ENCODE results near the gene SCAF8. TPM values are rescaled to one million over a fixed set of nuclear protein-coding genes. Genes with fewer than 3 reads are reported as not detected.

SCAF8 gene
- total and polyA plus RNA-seq, 7 donors: 9.0 to 46.3 (median 37.1) TPM

DNA sequence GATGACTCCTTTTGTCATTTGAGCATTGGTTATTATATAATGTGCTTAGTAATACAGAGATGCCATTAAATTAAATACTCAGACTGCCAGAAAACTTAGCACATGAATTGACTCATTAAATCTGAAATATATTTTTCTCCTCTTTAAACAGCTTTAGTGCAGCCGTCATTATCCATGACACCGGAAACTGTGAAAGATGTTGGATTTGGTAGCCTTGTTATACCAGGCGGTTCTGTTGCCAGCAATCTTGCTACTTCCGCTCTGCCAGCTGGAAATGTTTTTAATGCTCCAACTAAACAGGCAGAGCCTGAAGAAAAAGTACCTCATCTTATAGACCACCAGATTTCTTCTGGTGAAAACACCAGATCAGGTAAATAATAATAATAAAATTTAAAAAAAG is 97.6 kb downstream of the SCAF8 start:
- Histone ChIP-seq H3K27me3 (no peaks in the 10 kb centered on the region), H3K4me1 (peaks cover 0 to 16% (median 4%) of the 10 kb centered on the region in 4 donors), H3K4me3 (no peak overlapping the region), H3K27ac (no peak overlapping the region), H3K36me3 (peaks cover 0 to 77% (median 23%) of the 10 kb centered on the region in 4 donors), H3K9me3 (no peaks in the 10 kb centered on the region)
- TF ChIP-seq, protein P1, sequence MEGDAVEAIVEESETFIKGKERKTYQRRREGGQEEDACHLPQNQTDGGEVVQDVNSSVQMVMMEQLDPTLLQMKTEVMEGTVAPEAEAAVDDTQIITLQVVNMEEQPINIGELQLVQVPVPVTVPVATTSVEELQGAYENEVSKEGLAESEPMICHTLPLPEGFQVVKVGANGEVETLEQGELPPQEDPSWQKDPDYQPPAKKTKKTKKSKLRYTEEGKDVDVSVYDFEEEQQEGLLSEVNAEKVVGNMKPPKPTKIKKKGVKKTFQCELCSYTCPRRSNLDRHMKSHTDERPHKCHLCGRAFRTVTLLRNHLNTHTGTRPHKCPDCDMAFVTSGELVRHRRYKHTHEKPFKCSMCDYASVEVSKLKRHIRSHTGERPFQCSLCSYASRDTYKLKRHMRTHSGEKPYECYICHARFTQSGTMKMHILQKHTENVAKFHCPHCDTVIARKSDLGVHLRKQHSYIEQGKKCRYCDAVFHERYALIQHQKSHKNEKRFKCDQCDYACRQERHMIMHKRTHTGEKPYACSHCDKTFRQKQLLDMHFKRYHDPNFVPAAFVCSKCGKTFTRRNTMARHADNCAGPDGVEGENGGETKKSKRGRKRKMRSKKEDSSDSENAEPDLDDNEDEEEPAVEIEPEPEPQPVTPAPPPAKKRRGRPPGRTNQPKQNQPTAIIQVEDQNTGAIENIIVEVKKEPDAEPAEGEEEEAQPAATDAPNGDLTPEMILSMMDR (IDR thresholded peaks at IDR 0.05): no peak
- TF ChIP-seq POLR2A (IDR thresholded peaks at IDR 0.05) (no peak), POLR2AphosphoS5 (IDR thresholded peaks at IDR 0.05) (no peak), EP300 (IDR thresholded peaks at IDR 0.05) (no peak)
- no peak for DNase-seq
- intact Hi-C loops (cut with DNase I): no loop called here
- 92 to 97% methylated on average over 4 of the region's 4 CpGs for WGBS, 2 donors

DNA sequence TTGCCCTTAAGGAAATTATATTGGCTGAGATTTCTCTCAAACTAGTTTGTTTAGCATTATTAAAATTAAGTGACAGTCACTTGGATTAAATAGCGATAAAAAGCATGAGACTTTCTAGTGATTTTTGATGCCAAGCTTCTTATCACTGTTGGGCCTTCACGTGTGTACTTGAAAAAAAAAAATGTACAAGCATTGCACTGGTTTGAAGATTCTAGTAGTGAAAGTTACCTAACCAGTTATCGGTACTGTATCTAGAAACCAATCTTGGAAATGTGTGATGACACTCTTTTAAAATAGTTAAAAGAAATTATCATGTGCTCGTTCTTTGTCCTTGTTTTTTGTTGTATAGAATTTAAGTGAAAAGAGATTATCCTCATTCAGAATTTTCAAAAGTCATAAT is 102.1 kb downstream of the SCAF8 start:
- Histone ChIP-seq H3K27ac (no peak overlapping the region), H3K27me3 (no peaks in the 10 kb centered on the region), H3K4me1 (peaks cover 0 to 34% (median 13%) of the 10 kb centered on the region in 4 donors), H3K9me3 (no peaks in the 10 kb centered on the region), H3K36me3 (peaks cover 0 to 41% (median 18%) of the 10 kb centered on the region in 4 donors), H3K4me3 (no peak overlapping the region)
- TF ChIP-seq, protein P1 (IDR thresholded peaks at IDR 0.05): no peak
- TF ChIP-seq EP300 (IDR thresholded peaks at IDR 0.05) (no peak), POLR2AphosphoS5 (IDR thresholded peaks at IDR 0.05) (no peak), POLR2A (IDR thresholded peaks at IDR 0.05) (no peak)
- 35 to 70% methylated on average over 4 of the region's 4 CpGs for WGBS, 2 donors
- intact Hi-C loops (cut with DNase I): no loop called here
- DNase-seq: no peak

DNA sequence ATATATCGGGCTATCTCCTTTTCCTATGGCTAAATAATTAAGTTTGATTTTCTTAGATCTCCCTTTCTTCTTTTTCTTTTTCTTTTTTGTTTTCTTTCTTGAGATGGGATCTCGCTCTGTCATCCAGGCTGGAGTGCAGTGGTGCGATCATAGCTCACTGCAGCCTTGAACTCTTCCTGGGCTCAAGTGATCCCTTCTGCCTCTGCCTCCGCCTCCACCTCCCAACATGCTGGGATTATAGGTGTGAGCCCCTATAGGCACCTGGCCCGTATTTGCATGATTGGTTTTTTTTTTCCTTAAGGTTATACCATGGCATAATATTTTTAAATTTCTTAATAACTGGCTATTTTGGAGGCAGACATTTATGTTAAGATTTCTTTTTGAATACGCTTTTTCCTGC is 106.3 kb downstream of the SCAF8 start:
- peaks cover 0 to 33% (median 17%) of the 10 kb centered on the region in 4 donors for H3K4me1 ChIP-seq
- TF ChIP-seq EP300 (IDR thresholded peaks at IDR 0.05) (no peak), POLR2A (IDR thresholded peaks at IDR 0.05) (no peak), POLR2AphosphoS5 (IDR thresholded peaks at IDR 0.05) (no peak)
- TF ChIP-seq, protein P1 (IDR thresholded peaks at IDR 0.05): no peak
- H3K4me3 ChIP-seq: no peak overlapping the region
- intact Hi-C loops (cut with DNase I): no loop called here
- DNase-seq: no peak
- H3K36me3 ChIP-seq: peaks cover 0 to 10% (median 2%) of the 10 kb centered on the region in 4 donors
- no peaks in the 10 kb centered on the region for H3K9me3 ChIP-seq
- H3K27me3 ChIP-seq: no peaks in the 10 kb centered on the region
- no peak overlapping the region for H3K27ac ChIP-seq
- WGBS, 2 donors: 95 to 97% methylated on average over 6 of the region's 6 CpGs

DNA sequence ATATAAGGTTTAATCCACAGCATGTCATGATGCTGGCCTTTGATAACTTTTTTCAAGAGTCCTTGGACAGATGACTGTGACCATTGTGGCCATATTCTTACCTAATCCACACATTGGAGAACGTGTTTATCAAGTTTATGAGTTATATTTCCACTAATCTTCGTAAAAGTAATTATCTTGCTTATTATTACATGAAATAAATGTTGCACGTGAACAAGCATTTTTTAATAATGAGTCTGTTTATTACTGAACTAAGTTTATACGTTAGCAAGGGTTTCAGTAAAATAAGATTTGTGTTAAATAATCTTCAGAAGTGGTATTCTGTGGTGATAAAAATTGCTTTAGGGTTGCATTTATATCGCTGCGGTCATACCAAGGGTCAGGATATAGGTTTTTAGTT is 107.1 kb downstream of the SCAF8 start:
- no peak for DNase-seq
- Histone ChIP-seq H3K27me3 (no peaks in the 10 kb centered on the region), H3K27ac (no peak overlapping the region), H3K4me3 (no peak overlapping the region), H3K4me1 (peaks cover 0 to 27% (median 15%) of the 10 kb centered on the region in 4 donors), H3K36me3 (peaks cover 0 to 10% (median 2%) of the 10 kb centered on the region in 4 donors), H3K9me3 (no peaks in the 10 kb centered on the region)
- TF ChIP-seq, protein P1 (IDR thresholded peaks at IDR 0.05): no peak
- TF ChIP-seq EP300 (IDR thresholded peaks at IDR 0.05): no peak
- TF ChIP-seq POLR2AphosphoS5 (IDR thresholded peaks at IDR 0.05): no peak
- no peak for TF ChIP-seq POLR2A (IDR thresholded peaks at IDR 0.05)
- WGBS, 2 donors: 88 to 94% methylated on average over 6 of the region's 6 CpGs
- intact Hi-C loops (cut with DNase I): no loop called here

DNA sequence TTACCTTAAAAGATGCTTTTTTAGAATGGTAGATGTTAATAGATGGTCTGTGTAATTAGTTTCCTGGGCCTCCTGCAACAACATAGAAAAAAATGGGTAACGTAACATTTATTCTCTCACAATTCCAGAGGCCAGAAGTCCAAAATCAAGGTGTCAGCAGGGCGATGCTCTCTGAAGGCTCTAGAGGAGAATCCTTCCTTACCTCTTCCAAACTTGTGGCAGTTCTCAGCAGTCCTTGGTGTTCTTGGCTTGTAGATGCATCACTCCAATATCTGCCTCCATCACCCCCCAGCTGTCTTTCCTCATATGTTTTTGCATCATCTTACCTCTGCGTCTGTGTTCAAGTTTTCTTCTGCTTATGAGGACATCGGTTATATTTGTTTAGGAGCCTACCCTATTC is 107.9 kb downstream of the SCAF8 start:
- 97 to 98% methylated on average over 4 of the region's 4 CpGs for WGBS, 2 donors
- intact Hi-C loops (cut with DNase I): no loop called here
- no peaks in the 10 kb centered on the region for H3K9me3 ChIP-seq
- no peak for DNase-seq
- peaks cover 0 to 27% (median 14%) of the 10 kb centered on the region in 4 donors for H3K4me1 ChIP-seq
- no peak overlapping the region for H3K4me3 ChIP-seq
- peaks cover 0 to 10% (median 2%) of the 10 kb centered on the region in 4 donors for H3K36me3 ChIP-seq
- TF ChIP-seq POLR2AphosphoS5 (IDR thresholded peaks at IDR 0.05) (no peak), EP300 (IDR thresholded peaks at IDR 0.05) (no peak), POLR2A (IDR thresholded peaks at IDR 0.05) (no peak)
- TF ChIP-seq, protein P1 (IDR thresholded peaks at IDR 0.05): no peak
- no peaks in the 10 kb centered on the region for H3K27me3 ChIP-seq
- H3K27ac ChIP-seq: no peak overlapping the region

Measured in sigmoid colon (tissue), 7 donors.